Measurements from ENCODE around the gene RAB44. TPM values are rescaled to one million over a fixed set of nuclear protein-coding genes. Genes with fewer than 3 reads are reported as not detected.

The RAB44 gene
- total and polyA plus RNA-seq, 9 of the 15 experiments (the other 6 are each of a cell fraction or from before 2014, with no cell fraction given): not detected

DNA sequence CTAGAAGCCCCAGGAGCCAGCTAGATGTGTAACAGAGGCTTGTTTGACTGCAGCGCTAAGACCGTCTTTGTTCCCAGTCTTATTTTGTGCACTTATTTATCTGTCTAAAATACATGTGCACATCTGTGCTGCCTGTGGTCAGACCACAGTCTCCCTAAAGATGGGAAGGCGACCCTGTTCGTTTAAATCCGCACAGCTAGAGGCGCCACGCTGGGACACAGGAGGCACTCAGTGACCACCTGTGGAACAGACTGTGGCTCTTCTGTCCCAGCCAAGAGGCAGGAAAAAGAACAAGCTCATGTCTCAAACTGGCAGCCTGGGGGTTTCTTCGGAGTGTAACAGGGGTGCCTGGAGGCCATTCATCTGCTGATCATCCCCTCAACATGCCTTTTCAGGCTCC is 74.8 kb downstream of the RAB44 start:
- Histone ChIP-seq H4K20me1 (replicated peaks; ENCODE audit: control insufficient read depth, insufficient read depth, low read length) (no peaks in the 10 kb centered on the region), H3K4me2 (ENCODE audit: insufficient read depth, low read length) (no peak overlapping the region), H3K4me3 (no peak overlapping the region), H3K9me1 (ENCODE audit: control insufficient read depth, insufficient read depth, low read length) (no peaks in the 10 kb centered on the region), H3K27me3 (ENCODE audit: control insufficient read depth in 2 of 2, insufficient read depth in 2 of 2, low read length in 2 of 2) (peaks cover 28 to 30% of the 10 kb centered on the region in 2 experiments), H2AFZ (ENCODE audit: low read depth, low read length) (no peak overlapping the region), H3K4me1 (replicated peaks in 1 of 2; ENCODE audit: control insufficient read depth in 2 of 2, insufficient read depth in 2 of 2, low read length in 2 of 2) (peaks cover 7 to 12% of the 10 kb centered on the region in 2 experiments; a peak in 3 of 5 replicates), H3K27ac (ENCODE audit: extremely low read depth, low read depth, low read length) (no peak overlapping the region), H3K79me2 (ENCODE audit: control insufficient read depth, insufficient read depth, low read length) (no peaks in the 10 kb centered on the region), H3K36me3 (ENCODE audit: control insufficient read depth, insufficient read depth, low read length) (no peaks in the 10 kb centered on the region), H3K9ac (ENCODE audit: insufficient read depth in 1 of 2, low read depth in 2 of 2, low read length in 2 of 2) (peak overlapping the region in 1 of 2 experiments; percentile 14; a peak in 1 of 4 replicates), H3K9me3 (replicated peaks; ENCODE audit: control insufficient read depth, insufficient read depth, low read depth, low read length) (no peaks in the 10 kb centered on the region)
- ATAC-seq (no peak), DNase-seq (ENCODE audit: extremely low read depth in 1 of 4, low spot score in 3 of 4) (no peak), FAIRE-seq (no peak)
- ChIA-PET CTCF (ENCODE audit: low intra/inter-chr PET ratio) (no interaction called here), POLR2A (interaction anchor here (0.5 to 1.7 kb wide), 7 partner anchors 12 to 526 kb away, joined by 3 to 5 read pairs (median 4); no protein-coding TSS in a partner anchor)
- WGBS (ENCODE audit: insufficient coverage, low coverage, missing lambda C conversion rate): 45% methylated on average over 8 of the region's 8 CpGs
- intact Hi-C loops (cut with micrococcal nuclease) (no loop called here), in situ Hi-C loops (cut with MboI) (loop anchor here (5.0 kb wide), 1 partner anchor 230 kb away; no protein-coding TSS in a partner anchor)
- TF ChIP-seq, protein P1, sequence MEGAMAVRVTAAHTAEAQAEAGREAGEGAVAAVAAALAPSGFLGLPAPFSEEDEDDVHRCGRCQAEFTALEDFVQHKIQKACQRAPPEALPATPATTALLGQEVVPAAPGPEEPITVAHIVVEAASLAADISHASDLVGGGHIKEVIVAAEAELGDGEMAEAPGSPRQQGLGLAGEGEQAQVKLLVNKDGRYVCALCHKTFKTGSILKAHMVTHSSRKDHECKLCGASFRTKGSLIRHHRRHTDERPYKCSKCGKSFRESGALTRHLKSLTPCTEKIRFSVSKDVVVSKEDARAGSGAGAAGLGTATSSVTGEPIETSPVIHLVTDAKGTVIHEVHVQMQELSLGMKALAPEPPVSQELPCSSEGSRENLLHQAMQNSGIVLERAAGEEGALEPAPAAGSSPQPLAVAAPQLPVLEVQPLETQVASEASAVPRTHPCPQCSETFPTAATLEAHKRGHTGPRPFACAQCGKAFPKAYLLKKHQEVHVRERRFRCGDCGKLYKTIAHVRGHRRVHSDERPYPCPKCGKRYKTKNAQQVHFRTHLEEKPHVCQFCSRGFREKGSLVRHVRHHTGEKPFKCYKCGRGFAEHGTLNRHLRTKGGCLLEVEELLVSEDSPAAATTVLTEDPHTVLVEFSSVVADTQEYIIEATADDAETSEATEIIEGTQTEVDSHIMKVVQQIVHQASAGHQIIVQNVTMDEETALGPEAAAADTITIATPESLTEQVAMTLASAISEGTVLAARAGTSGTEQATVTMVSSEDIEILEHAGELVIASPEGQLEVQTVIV (CRISPR knock-in tag; IDR thresholded peaks at IDR 0.05; ENCODE audit: borderline replicate concordance): no peak
- TF ChIP-seq ILF3 (IDR thresholded peaks at IDR 0.05; ENCODE audit: borderline replicate concordance) (no peak), GABPA (tag; conservative IDR thresholded peaks at IDR 0.05; ENCODE audit: low read depth) (no peak)
- TF ChIP-seq, protein P2, sequence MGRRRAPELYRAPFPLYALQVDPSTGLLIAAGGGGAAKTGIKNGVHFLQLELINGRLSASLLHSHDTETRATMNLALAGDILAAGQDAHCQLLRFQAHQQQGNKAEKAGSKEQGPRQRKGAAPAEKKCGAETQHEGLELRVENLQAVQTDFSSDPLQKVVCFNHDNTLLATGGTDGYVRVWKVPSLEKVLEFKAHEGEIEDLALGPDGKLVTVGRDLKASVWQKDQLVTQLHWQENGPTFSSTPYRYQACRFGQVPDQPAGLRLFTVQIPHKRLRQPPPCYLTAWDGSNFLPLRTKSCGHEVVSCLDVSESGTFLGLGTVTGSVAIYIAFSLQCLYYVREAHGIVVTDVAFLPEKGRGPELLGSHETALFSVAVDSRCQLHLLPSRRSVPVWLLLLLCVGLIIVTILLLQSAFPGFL (CRISPR knock-in tag; IDR thresholded peaks at IDR 0.05): 0 out of 2 replicates have a peak, but pooled peaks have one; percentile 35
- TF ChIP-seq, protein P3, sequence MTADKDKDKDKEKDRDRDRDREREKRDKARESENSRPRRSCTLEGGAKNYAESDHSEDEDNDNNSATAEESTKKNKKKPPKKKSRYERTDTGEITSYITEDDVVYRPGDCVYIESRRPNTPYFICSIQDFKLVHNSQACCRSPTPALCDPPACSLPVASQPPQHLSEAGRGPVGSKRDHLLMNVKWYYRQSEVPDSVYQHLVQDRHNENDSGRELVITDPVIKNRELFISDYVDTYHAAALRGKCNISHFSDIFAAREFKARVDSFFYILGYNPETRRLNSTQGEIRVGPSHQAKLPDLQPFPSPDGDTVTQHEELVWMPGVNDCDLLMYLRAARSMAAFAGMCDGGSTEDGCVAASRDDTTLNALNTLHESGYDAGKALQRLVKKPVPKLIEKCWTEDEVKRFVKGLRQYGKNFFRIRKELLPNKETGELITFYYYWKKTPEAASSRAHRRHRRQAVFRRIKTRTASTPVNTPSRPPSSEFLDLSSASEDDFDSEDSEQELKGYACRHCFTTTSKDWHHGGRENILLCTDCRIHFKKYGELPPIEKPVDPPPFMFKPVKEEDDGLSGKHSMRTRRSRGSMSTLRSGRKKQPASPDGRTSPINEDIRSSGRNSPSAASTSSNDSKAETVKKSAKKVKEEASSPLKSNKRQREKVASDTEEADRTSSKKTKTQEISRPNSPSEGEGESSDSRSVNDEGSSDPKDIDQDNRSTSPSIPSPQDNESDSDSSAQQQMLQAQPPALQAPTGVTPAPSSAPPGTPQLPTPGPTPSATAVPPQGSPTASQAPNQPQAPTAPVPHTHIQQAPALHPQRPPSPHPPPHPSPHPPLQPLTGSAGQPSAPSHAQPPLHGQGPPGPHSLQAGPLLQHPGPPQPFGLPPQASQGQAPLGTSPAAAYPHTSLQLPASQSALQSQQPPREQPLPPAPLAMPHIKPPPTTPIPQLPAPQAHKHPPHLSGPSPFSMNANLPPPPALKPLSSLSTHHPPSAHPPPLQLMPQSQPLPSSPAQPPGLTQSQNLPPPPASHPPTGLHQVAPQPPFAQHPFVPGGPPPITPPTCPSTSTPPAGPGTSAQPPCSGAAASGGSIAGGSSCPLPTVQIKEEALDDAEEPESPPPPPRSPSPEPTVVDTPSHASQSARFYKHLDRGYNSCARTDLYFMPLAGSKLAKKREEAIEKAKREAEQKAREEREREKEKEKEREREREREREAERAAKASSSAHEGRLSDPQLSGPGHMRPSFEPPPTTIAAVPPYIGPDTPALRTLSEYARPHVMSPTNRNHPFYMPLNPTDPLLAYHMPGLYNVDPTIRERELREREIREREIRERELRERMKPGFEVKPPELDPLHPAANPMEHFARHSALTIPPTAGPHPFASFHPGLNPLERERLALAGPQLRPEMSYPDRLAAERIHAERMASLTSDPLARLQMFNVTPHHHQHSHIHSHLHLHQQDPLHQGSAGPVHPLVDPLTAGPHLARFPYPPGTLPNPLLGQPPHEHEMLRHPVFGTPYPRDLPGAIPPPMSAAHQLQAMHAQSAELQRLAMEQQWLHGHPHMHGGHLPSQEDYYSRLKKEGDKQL (CRISPR knock-in tag; IDR thresholded peaks at IDR 0.05; ENCODE audit: borderline replicate concordance): no peak
- BruUV-seq (replicated peaks): no TSS peak

Measured in K562 (cell line).